Mesodermal cell (in vitro differentiated cells): ENCODE results near the gene INS.

ENCODE experiments used
- H3K27ac ChIP-seq: 2 replicates; pipeline ENCODE4 v1.7.0; 2013; ENCODE audit warnings: mild to moderate bottlenecking, low read depth, low read length, moderate library complexity; ENCODE audit not compliant: severe bottlenecking
- H3K36me3 ChIP-seq: 2 replicates; pipeline ENCODE4 v1.7.1; 2013; ENCODE audit warnings: mild to moderate bottlenecking, low read length, moderate library complexity; ENCODE audit not compliant: control insufficient read depth, insufficient read depth
- H3K4me1 ChIP-seq: one replicate; pipeline ENCODE4 v1.7.1; 2013; ENCODE audit warnings: mild to moderate bottlenecking, low read length; ENCODE audit not compliant: insufficient read depth, control insufficient read depth, poor library complexity, severe bottlenecking
- H3K4me3 ChIP-seq: 2 replicates; pipeline ENCODE4 v1.7.0; 2013; ENCODE audit warnings: low read length, control low read depth, mild to moderate bottlenecking; ENCODE audit not compliant: insufficient read depth, poor library complexity, severe bottlenecking; ENCODE audit errors: extremely low read depth
- H3K9me3 ChIP-seq: 2 replicates; pipeline ENCODE4 v1.7.1; 2013; ENCODE audit warnings: mild to moderate bottlenecking, low read length, moderate library complexity; ENCODE audit not compliant: control insufficient read depth
- WGBS, 2 experiments: methylation state at CpG; one replicate each; pipeline ENCODE4 v1.1.5; 2013; ENCODE audit warnings: missing lambda C conversion rate in 2 of 2; ENCODE audit not compliant: insufficient coverage in 2 of 2; 5-methylcytosine and 5-hydroxymethylcytosine counted together

The INS gene

DNA sequence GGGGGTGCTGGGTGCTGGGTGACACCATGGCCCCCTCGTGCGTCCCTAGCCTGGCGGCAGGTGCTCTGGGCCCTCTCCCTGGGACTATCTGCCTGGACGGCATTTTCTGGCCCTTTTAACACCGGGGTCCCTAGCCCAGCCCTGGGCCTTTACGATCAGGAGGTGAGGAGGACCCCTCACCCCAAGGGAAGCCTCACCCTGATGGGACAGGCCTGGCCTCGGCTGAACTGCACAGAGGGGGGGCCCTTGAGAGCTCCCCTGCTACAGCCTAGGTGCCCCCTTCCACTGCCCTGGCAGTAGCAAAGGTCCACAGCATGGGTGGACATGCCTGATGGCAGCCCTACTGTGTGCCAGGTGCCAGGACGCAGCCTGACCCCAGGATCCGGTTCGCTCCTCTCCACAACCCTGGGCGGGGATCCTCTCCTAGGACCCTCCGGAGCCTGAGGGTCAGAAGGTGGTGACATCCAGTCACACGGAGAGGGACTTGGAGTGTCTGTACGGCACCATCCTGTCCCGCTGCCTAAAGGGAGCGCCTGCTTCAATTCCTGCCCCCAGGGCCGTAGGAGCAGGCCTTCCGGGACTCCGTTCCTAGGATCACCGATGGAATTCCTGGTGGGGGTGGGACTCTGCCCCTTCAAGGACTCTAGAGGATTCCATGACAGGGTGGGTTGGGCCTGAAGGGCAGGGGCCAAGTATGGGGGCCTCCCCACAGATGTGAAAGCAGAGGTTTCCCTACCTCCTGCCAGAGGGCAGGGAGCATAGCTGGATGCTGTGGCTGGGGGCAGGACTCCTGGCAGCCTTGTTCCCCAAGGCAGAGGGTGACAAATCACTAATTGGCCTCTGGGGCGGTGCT is 43.6 kb upstream of the INS start:
- WGBS, 2 experiments: 87 to 92% methylated on average over 19 to 20 of the region's 21 CpGs
- Histone ChIP-seq H3K4me1 (no peaks in the 10 kb centered on the region), H3K4me3 (no peak overlapping the region), H3K36me3 (no peaks in the 10 kb centered on the region), H3K9me3 (no peaks in the 10 kb centered on the region), H3K27ac (no peak overlapping the region)

DNA sequence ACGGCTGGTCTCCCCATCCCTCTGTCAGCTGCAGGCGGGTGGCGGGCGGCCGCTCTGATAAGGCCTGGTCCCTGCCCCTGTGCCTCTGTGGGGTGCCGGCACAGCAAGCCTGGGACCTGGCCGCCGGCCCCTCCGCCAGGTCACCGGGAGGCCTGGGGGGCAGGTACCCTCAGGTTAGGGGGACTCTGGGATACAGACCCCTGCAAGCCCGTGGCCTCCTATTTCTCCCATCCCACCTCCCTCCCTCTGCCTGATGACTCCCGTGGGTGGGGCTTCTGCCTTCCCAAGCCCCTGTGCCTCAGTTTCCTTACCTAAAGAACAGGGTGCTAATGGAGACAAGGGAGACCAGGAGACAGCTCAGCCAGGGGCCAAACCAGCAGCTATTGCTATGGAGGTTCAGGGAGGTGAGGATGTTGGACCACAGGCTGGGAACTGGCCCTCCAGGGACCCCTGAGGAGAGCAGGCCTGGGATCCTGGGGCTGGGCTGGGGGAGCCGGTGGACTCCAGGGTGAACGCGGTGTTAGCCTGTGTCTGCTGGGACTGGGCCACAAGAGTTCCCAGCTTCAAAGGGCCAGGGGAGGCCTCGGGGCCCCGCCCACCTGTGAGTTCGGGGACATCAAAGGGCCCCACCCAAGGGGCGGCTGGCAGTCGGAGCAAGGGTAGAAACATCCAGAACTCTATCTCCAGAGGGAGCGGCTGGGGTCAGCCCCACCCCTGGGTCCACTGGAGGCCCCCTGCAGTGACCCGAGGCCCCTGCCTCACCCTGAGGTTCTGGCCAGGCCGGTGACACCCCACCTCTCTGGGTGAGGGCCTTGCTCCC is 42.6 kb upstream of the INS start:
- Histone ChIP-seq H3K4me3 (no peak overlapping the region), H3K27ac (no peak overlapping the region), H3K36me3 (no peaks in the 10 kb centered on the region), H3K4me1 (no peaks in the 10 kb centered on the region), H3K9me3 (no peaks in the 10 kb centered on the region)
- WGBS, 2 experiments: 91 to 96% methylated on average over 16 of the region's 23 CpGs

DNA sequence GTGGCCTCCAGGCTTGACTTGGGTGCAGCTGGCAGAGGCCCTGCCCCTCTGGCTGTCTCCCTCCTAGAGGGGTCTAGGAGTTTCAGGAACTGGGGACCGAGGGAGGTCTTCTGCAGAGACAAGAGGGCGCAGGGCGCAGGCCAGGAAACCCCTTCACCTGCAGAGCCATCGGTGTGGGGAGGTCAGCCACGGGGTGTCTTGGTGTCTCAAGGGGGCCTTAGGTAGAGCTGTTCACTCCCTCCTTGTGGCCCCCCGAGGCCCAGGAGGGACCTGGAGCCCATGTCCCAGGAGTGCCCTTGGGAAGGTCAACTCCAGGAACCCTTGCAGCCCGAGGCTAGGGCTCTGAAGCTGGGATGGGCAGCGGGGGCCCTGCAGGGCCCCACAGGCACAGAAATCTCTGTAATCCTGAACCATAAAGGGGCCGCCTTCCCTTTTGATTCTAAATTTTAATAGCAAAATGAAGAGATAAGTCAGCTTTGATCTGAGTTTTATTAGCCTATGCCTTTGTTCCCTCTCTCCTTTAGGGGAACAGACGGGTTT is 42.0 kb upstream of the INS start:
- WGBS, 2 experiments: 82 to 90% methylated on average over 8 to 9 of the region's 10 CpGs
- Histone ChIP-seq H3K4me3 (no peak overlapping the region), H3K27ac (no peak overlapping the region), H3K4me1 (no peaks in the 10 kb centered on the region), H3K36me3 (no peaks in the 10 kb centered on the region), H3K9me3 (no peaks in the 10 kb centered on the region)

DNA sequence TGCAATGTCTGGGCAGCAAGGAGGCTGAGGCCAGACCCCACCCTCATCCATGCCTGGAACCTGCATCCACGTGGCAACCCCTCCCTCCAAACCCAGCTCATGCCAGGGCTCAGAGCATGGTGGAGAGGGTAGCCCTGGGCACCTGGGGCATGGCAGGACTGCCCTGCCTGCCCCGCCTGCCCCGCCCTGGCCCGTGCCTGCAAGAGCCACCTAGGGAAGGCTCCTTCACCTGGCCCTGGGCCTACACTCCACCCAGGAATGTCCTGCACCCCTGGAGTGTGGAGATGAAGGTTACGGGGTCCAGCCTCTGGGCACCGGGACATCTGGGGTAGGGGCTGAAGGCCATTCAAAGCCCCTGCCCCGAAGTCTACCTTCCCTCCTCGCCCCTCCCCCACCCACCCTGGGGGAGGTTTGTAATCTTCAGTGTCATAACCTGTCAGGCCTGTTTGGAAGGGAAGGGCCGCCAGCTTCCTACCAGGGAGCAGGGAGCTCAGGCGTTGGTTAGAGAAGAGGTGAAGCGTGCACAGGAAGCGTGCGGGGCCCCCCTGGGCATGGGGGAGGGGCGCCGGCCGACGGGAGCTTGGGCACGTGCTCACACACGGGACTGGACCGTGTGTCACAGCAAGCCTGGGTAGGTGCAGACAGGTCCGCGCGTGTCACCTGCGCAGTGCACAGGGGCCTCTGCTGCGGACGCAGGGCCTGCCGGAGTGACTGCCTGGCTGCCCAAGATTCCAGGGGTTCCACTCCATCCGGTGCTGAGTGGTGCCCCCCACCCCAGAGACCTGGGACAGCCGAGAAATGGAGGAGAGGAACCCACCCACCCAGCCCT is 41.3 kb upstream of the INS start:
- WGBS, 2 experiments: 90 to 96% methylated on average over 21 to 25 of the region's 29 CpGs
- H3K36me3 ChIP-seq: no peaks in the 10 kb centered on the region
- H3K9me3 ChIP-seq: no peaks in the 10 kb centered on the region
- no peak overlapping the region for H3K27ac ChIP-seq
- H3K4me3 ChIP-seq: no peak overlapping the region
- H3K4me1 ChIP-seq: no peaks in the 10 kb centered on the region

DNA sequence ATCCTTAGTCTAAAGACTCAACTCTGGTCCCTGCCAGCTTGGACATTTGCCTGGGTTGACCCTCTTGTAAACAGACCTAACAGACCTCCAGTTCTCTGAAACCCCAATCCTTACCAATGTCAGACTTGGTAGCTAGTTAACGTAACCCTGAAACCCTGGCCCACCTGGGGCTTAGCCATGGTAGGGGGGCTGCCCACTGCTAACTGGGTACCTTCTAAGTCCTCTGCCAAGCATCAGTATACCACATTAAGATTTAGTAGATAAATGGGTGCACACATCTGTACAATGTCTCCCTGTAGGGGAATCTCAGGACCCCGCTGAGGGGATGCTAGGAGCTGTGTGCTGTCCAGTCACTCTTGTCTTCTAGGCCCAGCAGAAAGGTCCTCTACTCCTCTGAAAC is 40.5 kb upstream of the INS start:
- no peaks in the 10 kb centered on the region for H3K36me3 ChIP-seq
- no peak overlapping the region for H3K27ac ChIP-seq
- H3K4me1 ChIP-seq: no peaks in the 10 kb centered on the region
- H3K4me3 ChIP-seq: no peak overlapping the region
- 89% methylated on average over 1 of the region's 2 CpGs; no CpG with 5 or more reads in 1 of the 2 experiments for WGBS, 2 experiments
- H3K9me3 ChIP-seq: no peaks in the 10 kb centered on the region

DNA sequence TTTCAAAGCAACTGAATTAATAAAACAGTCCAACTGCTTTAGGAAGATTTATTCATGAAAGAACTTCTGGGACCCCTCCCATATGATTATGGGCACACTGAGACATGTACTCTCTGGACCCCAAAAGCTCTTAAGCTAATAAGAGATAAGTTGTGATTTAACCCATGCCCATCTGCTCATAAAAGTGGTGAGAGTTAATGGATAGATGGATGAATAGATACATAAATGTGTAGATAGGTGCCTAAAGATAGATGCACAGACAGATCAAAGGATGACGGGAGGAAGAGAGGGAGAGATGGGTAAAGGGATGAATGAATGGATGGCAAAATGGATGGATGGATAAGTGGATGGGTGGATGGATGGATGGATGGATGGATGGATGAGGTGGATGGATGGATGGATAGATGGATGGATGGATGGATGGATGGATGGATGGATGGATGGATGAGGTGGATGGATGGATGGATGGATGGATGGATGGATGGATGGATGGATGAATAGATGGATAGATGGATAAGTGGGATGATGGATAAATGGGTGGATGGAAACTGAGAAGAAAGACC is 40.0 kb upstream of the INS start:
- WGBS, 2 experiments: 80 to 97% methylated on average over 1 of the region's 1 CpG
- Histone ChIP-seq H3K36me3 (no peaks in the 10 kb centered on the region), H3K4me1 (no peaks in the 10 kb centered on the region), H3K9me3 (no peaks in the 10 kb centered on the region), H3K27ac (no peak overlapping the region), H3K4me3 (no peak overlapping the region)

DNA sequence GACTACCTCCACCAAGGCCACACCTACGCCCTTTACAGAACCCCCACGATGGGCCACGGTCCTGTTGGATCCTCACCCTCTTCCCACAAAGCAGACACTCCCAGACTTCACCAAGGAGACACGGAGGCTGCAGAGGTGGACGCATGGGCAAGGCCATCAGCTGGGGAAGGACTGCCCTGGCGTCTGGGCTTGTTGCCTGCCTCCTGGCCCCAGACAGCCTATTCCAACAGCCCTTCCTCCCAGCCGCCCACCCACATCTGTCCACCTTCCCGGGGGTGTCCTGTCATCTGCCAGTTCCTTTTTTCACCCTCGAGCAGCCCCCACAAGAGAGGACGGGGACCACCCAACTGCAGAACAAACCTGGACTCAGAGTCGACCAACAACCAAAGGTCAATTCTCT is 39.5 kb upstream of the INS start:
- H3K36me3 ChIP-seq: no peaks in the 10 kb centered on the region
- H3K27ac ChIP-seq: no peak overlapping the region
- H3K9me3 ChIP-seq: no peaks in the 10 kb centered on the region
- no peak overlapping the region for H3K4me3 ChIP-seq
- 84 to 90% methylated on average over 2 to 8 of the region's 11 CpGs for WGBS, 2 experiments
- no peaks in the 10 kb centered on the region for H3K4me1 ChIP-seq

DNA sequence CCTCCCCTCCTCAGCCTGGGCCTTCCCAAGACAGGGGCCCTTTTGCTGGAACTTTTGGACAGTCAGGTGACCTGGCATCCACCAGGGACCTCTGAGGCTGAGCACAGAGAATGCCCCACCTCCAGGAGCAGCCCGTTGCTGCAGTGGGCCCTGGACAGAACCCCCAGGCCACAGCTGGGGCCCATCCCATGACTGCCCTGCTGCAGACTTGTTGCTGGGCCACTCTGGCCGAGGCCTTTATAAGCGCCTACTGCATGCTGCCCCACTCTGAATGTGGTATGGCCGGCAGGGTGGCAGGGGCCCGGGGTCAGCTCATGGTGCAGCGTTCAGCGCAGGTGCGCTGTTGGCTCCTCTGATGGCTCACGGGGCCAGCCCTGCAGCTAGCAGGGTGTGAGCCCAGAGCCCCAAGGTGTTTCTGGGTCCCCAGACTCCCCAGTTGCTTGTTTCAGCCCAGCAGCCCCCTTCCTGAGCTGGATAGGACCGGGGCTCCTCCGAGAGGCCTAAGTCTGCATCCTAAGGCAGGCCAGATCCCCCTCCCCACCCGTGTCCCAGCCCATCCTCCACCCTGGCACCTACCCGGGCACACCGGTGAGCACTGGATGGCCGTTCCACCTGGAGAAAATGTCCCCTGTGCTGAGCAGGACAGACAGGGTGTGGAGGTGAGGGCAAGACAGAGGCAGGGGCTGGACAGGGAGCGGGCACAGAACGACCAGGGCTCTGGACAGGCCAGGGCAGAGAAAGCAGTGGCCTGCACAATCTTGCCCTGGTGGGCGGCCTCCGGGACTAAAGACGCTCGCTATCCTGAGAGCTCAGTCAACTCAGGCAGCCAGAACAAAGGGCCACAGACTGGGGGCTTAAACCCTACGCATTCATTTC is 38.7 kb upstream of the INS start:
- no peaks in the 10 kb centered on the region for H3K36me3 ChIP-seq
- H3K4me1 ChIP-seq: no peaks in the 10 kb centered on the region
- WGBS, 2 experiments: 92% methylated on average over 19 to 22 of the region's 22 CpGs
- H3K27ac ChIP-seq: no peak overlapping the region
- H3K9me3 ChIP-seq: no peaks in the 10 kb centered on the region
- no peak overlapping the region for H3K4me3 ChIP-seq

DNA sequence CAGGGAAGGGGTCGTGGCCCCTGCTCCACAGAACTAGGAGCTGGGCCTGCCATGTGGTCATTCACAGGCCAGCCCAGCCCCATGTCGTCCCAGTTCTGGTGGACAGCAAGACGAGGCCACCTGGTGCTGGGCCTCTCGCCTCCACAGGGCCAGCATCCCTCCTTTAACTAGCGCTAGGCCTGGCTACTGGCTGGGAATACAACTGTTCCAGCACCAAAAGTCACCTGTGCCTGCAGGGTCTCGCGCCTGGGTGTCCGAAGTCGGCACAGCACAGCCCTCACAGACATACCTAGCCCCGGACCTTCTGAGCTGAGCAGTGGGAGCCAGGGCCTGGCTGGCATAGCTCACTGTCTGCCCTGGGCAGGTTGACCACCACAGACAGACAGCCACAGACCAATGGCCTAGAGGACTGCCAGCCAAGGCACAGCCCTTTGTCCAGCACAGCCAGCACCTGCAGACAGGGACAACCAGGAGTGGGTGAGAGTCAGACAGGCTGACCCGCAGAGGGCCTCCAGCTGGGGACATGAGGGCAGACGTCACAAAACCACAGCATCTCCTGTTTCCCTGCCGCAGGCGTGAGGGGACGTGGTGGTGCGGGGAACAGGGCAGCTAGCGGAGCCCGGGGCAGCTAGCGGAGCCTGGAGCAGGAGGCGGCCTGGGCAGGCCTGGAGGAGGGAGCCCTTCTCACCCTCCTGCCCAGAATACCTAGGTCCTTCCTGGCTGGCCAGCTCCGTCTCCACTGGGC is 37.8 kb upstream of the INS start:
- WGBS, 2 experiments: 84 to 94% methylated on average over 19 to 21 of the region's 21 CpGs
- Histone ChIP-seq H3K36me3 (no peaks in the 10 kb centered on the region), H3K27ac (no peak overlapping the region), H3K4me1 (no peaks in the 10 kb centered on the region), H3K9me3 (no peaks in the 10 kb centered on the region), H3K4me3 (no peak overlapping the region)
